ENCODE results near the gene ATF7IP2.

GRCh38 chr16:10373556-10373955, 12.3 kb upstream of the ATF7IP2 start:
- no peak for TF ChIP-seq CTCF (IDR thresholded peaks at IDR 0.05; ENCODE audit: insufficient read depth, low read length)
- no peak for TF ChIP-seq POLR2AphosphoS5 (IDR thresholded peaks at IDR 0.05; ENCODE audit: low read depth)
- no peak for TF ChIP-seq REST (IDR thresholded peaks at IDR 0.05; ENCODE audit: insufficient replicate concordance, low read depth)

All from HL-60 (cell line).